ENCODE measurements around the gene HELZ2.
"Not testable (repeated sequence)": the region's sequence is repeated elsewhere in the genome, so short reads cannot be mapped to it uniquely, and the experiment has no call there.

HELZ2 gene

DNA sequence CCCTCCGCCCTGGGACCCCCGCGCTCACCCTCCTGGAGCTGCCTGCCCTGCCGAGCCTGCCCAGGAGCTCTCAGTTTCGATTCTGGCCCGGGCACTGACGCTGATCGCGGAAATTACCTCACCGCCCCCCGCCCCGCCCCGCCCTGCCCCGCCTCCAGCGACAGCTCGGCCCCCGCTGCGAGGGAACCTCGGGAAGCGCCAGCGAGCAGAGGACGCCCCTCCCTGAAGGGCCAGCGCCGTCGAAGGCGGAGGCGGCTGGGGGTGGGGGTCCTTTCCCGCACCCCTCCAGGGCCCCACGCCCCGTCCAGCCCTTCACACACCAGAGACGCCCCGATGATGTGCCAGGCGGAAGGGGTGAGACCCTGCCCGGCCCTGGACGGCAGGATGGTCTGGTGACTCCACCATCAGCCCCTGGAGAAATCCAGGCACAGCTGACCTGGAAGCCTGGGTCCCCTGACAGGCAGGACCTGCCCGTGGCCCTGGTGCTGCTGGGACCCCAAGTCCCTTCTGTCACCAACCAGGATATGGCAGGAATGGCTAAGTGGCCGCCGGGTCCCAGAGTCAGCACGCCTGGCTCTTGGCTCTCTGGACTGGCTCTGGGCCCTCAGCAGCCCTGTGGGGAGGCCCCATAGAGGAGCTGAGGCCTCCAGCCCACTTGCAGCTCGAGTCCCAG lies at the start of gene HELZ2:
Gene HELZ2, minus strand, starts transcription at position 84 of the 673 bp plus-strand sequence. CDS start 1,854 bp downstream, outside the sequence.
- DNase-seq (ENCODE audit: low spot score) = peak; percentile 69

GRCh38 chr20:63622732-63623131 lies 48.7 kb upstream of the HELZ2 start:
- no peak for DNase-seq (ENCODE audit: low spot score)

DNA sequence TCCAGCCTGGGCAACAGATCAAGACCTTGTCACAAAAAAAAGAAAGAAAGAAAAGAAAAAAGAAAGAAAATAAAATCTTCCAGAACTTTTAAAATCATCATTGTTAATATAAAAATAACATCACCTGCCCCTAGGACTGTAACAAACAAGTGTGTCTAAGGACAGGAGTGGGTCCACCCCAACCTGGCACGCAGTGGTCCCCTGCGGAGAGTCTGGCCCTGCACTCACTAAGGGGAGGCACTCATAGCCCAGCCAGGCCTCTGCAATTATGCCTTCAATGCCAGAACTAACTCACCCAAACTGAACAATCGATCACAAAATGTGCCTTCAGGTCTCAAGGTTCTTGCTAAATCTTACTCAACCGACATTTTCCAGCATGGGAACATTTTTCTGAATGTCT lies 48.1 kb upstream of the HELZ2 start:
- no peak for DNase-seq (ENCODE audit: low spot score)

DNA sequence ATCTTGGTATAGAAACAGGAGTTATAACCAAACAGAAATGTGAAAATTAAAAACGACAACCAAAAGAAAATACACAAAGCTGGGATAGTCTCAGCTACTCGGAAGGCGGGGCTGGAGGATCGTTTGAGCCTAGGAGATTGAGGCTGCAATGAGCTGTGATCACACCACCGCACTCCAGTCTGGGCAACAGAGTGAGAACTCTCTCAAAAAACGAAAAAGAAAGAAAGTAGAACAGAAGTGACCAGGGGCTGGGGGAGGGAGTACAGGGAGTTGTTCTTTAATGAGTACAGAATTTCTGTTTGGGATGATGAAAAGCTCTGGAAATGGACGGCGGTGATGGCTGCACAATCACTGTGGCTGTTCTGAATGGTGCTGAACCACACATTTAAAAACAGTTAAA lies 47.0 kb upstream of the HELZ2 start:
- no peak for DNase-seq (ENCODE audit: low spot score)

GRCh38 chr20:63619505-63619904 lies 45.5 kb upstream of the HELZ2 start:
- DNase-seq (ENCODE audit: low spot score) = no peak

DNA sequence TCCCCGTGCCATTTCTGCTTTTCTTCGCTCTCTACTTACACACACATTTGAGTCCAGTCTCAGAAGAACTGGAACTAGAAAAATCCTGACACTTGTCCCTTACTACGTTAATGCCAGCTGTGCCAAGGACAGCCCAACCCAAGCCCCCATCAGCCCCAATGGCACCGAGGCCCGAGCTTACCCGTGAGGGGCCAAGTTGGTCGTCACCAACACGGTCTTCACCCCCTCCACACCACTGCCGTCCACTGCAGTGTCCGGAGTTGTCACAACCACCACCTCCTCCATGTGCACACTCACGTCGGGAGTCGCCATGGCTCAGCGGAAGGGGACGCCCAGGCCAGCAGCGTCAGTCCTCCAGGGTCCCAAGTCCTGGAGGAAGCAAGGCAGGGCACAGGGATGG lies 45.0 kb upstream of the HELZ2 start:
- no peak for DNase-seq (ENCODE audit: low spot score)

DNA sequence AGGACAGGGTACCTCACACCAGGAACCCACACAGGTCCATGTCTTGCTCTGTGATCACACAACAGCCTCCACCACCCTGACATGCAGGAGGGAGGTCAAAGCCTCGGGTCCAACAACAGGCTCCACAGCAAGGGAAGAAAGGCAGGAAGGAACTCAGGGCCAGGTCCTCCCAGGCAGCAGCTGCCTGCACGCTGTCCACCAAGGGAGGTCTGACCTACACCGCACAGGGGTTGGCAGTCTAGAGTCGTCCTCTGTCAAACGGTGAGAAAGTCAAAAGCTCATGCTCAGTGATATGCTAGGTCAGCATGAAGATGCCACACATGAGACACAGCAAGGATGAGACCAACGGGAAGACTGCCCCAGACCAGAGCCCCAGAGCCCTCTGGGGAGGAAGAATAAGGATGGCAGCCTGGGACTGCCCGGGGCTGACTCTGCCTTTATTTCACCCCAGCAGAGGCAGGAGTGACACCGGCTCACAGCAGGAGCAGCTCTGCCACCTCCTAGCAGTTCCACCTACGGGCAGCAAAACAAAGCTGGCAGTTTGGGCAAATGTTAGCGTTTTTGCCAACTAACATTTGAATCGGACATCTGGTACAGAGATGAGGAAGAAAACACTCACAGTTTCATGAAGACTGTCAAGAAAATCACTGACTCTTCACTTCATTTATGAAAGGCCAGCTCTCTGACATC lies 44.4 kb upstream of the HELZ2 start:
- DNase-seq (ENCODE audit: low spot score) = no peak

DNA sequence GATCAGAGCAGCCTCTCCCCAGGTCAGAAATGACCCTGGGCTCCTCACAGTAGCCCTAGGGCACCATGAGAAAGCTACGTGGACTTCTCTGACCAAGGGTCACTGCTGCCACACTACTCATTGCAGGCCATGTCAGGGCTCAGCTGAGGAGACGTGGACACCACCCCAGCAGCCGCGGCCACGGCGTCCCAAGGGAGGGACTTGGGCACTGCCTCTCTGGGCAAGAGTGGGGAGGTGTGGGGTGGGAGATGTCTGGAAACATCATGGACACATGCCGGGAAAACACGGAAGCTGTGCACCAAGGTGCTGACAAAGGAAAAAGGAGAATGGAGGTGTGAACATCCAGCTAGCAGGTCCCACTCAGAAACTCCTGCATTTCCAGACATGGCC lies 43.8 kb upstream of the HELZ2 start:
- no peak for DNase-seq (ENCODE audit: low spot score)

GRCh38 chr20:63617092-63617875 lies 43.2 kb upstream of the HELZ2 start:
- DNase-seq (ENCODE audit: low spot score) = no peak

- not testable (repeated sequence) for DNase-seq (ENCODE audit: low spot score)
Observed at GRCh38 chr20:63613863-63614594, 40.0 kb upstream of the HELZ2 start.

DNA sequence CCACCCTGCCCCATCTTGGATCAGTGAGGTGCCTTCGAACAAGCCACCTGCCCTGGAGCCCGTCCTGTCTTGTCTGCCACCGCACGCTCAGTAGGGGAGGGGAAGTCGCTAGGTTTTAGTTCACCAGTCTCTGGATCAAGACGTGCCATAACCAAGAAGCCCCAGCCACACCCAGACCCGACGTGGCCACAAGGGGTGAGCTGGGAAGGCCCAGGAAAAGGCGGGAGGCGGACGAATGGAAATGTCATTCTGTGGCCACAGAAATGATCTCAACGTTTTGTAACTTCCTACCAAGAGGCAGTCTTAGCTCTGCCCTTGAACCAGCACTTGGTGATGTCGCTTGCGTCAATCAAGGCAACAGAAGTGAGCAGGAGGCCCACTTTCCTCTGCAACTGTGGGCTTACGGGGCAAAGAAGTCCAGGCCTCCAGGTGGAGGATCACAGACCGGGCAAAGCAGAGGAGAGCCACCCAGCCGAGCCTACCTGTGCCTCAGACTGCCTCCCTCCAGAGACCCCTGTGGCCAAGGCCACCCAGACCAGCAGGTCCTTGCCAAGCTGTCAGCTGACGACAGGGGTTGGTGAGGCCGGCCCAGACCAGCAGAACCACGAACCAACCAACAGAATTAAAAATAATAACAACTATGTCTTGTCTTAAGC lies 38.4 kb upstream of the HELZ2 start:
- no peak for DNase-seq (ENCODE audit: low spot score)

GRCh38 chr20:63611646-63612045 lies 37.6 kb upstream of the HELZ2 start:
- DNase-seq (ENCODE audit: low spot score) = no peak

DNA sequence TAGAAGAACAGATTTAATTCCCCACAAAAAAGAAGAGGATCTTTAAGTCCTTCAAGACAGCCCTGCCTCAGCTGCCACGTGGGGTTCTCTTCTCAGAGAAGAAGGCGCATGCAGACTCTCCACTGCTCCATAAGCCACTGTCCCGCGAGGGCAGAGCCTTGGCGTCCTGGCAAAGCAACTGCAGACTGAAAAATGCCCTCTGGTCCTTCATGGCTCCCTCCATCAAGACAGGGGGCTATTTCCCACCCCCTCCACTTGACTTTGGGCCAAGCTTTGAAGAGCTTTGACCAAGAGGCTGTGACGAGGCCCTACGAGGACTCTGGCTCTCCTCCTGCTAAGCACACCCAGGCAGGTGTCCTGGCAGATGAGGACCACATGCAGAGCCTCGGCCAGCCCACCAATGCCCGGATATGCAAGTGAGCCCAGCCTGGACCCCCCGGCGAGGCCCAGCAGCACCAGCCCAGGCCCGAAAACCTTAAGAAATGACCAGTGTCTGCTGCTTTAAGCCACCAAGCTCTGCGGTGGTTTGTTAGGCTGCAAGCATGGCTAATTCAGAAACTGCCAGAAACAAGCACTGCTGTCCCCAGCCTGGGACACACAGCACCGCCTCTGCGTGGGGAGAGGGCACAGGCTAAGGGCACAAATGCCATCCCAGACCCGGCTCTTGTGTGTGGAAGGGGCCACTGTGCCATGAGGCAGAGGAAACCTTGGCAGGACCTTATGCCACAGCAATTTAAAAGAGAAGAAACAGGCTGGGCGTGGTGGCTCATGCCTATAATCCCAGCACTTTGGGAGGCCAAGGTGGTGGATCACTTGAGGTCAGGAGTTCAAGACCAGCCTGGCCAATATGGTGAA lies 36.8 kb upstream of the HELZ2 start:
- no peak for DNase-seq (ENCODE audit: low spot score)

DNA sequence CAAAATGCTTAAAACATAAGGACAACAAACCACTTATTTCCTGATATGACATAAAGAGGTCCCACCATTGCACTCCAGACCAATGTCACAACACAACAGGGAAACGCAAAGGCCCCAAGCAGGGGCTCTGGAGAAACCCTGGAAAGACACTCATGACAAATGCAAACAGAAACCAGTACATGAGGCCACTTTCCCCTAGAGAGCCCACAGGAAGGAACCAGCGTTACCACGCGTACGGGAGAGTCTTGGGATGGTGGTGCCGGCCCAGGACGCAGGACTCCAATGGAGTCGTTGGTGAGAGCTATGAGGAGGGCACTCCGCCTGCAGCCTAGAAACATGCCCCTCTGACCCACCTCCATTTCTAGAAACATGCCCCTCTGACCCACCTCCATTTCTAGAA lies 32.6 kb upstream of the HELZ2 start:
- no peak for DNase-seq (ENCODE audit: low spot score)

DNA sequence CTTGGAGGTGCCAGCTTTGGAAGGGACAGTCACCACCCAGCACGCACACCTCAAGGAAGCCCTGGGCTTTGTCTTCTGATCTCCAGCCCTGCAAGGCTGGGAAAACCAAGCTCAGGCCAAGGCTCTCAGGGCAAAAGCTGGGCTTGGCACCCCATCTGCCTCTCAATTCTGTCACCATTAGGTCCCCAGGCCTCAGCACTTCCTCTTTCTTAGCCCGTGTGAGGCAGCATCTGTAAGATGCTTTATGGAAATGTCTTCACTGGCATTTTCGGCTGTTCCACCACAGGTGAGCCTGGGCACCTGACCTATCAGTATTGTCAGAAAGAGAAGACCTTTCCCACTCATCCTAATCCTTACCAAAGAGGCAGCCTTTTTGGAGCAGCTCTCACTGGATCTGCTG lies 28.3 kb upstream of the HELZ2 start:
- DNase-seq (ENCODE audit: low spot score) = no peak

- DNase-seq (ENCODE audit: low spot score) = peak; percentile 31
Observed at GRCh38 chr20:63601679-63602078, 27.6 kb upstream of the HELZ2 start.

DNA sequence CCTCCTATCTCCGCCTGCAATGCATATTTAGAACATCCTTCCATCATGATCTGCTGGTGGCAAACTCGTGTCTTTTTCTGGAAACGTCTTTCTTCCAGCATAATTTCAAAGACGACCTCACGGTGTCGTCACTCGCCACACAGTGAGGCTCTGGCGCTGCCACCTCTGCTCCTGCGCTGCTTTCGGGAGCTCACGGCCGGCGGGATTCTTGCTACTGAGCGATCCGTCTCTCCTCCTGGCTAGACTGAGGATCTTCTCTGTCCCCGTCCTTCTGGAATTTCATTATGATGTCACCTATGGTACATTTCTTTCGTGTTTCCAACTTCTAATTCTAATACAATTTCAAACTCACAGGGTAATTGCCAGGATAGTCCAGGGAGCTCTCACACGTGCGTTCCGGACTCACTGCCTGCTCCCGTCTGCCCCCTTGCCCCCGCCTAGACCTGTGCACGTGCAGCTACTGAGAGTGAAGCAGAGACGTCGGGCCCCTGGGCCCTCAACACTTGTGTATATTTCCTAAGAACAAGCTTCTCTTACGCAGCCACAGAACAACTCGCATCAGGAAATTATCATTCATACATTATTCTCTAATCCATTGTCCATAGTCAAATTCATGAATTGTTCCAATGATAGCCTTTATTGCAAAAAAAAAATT lies 25.5 kb upstream of the HELZ2 start:
- no peak for DNase-seq (ENCODE audit: low spot score)

- DNase-seq (ENCODE audit: low spot score) = no peak
Observed at GRCh38 chr20:63598479-63599395, 24.7 kb upstream of the HELZ2 start.
